Measurements from ENCODE around the gene FLRT1.

Gene FLRT1

DNA sequence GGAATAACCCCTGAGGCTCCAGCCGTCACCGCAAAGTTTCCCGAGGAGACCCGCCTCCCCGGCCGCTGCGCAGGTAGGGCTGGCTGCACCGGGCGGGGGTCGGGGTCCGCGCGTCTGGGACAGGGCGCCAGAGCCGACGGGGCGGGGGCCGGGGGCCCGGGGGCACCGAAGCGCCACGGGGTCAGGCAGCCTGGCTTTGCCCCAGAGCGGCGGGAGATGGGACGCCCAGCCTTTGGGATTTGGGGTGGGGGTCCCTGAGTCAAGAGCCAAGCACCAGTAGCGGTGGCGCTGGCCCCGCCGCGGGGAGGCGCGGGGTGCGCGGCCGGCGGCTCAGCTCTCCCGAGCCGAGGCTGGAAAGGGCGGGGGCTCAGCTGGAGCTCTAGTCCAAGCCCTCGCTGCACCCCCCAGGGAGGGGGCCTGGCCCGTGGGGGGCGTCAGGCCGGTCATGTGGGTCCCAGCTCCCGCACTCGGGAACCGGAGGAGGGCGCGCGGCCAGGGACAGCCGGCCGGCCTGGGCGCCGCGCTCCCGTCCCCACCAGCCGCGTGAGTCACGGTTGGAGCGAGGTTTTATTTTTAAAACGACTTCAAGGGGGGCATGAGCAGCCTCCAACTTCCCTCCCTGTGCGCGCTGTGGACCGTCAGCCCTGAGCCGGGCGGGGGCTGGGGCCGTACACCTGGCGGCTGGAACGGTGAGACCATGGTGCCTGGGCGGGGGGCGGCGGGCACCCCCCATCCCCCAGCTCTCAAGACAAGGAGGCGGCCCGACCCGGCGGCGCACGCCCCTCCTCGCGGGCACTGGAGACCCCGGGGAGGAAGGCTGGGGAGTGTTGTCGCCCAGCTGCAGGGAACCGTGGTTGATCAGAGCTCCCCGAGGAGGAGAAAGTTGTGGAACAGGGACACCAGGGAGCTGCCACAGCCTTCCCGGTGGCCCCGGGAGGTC lies 626 bp downstream of the FLRT1 start:
- 0 out of 2 replicates have a peak, but pooled peaks cover 2% of the 10 kb centered on the region for H3K4me1 ChIP-seq (ENCODE audit: control insufficient read depth, insufficient read depth, low read length)
- no peaks in the 10 kb centered on the region for H3K9me3 ChIP-seq (ENCODE audit: control insufficient read depth, insufficient read depth, low read length)
- no peak for DNase-seq (ENCODE audit: low read depth, low spot score)
- WGBS (ENCODE audit: insufficient coverage, insufficient read length), result no CpG with 5 or more reads among the region's 85 CpGs
- no peak overlapping the region for H3K27ac ChIP-seq (ENCODE audit: low read length)
- H3K36me3 ChIP-seq (ENCODE audit: control insufficient read depth, insufficient read depth, low read length), result no peaks in the 10 kb centered on the region
- peaks cover 52% of the 10 kb centered on the region for H3K27me3 ChIP-seq (ENCODE audit: control insufficient read depth, insufficient read depth, low read length)
- H3K4me3 ChIP-seq (ENCODE audit: low read length), result peak overlapping the region; percentile 16; the same call in 1 of the 2 replicates

GRCh38 chr11:64037027-64037634 lies 1.4 kb downstream of the FLRT1 start:
- Histone ChIP-seq H3K27ac (ENCODE audit: low read length) (no peak overlapping the region), H3K27me3 (ENCODE audit: control insufficient read depth, insufficient read depth, low read length) (peaks cover 51% of the 10 kb centered on the region), H3K4me3 (ENCODE audit: low read length) (no peak overlapping the region), H3K9me3 (ENCODE audit: control insufficient read depth, insufficient read depth, low read length) (no peaks in the 10 kb centered on the region), H3K4me1 (ENCODE audit: control insufficient read depth, insufficient read depth, low read length) (peaks cover 2% of the 10 kb centered on the region; the same call in 1 of the 2 replicates), H3K36me3 (ENCODE audit: control insufficient read depth, insufficient read depth, low read length) (no peaks in the 10 kb centered on the region)
- no peak for DNase-seq (ENCODE audit: low read depth, low spot score)
- no CpG with 5 or more reads among the region's 23 CpGs for WGBS (ENCODE audit: insufficient coverage, insufficient read length)

- Histone ChIP-seq H3K4me1 (ENCODE audit: control insufficient read depth, insufficient read depth, low read length) (peaks cover 2% of the 10 kb centered on the region; the same call in 1 of the 2 replicates), H3K36me3 (ENCODE audit: control insufficient read depth, insufficient read depth, low read length) (no peaks in the 10 kb centered on the region), H3K27me3 (ENCODE audit: control insufficient read depth, insufficient read depth, low read length) (peaks cover 48% of the 10 kb centered on the region), H3K27ac (ENCODE audit: low read length) (no peak overlapping the region), H3K4me3 (ENCODE audit: low read length) (no peak overlapping the region), H3K9me3 (ENCODE audit: control insufficient read depth, insufficient read depth, low read length) (no peaks in the 10 kb centered on the region)
- no CpG with 5 or more reads among the region's 4 CpGs for WGBS (ENCODE audit: insufficient coverage, insufficient read length)
- no peak for DNase-seq (ENCODE audit: low read depth, low spot score)
Observed at GRCh38 chr11:64038500-64038899, 2.8 kb downstream of the FLRT1 start.

GRCh38 chr11:64039012-64039665 lies 3.4 kb downstream of the FLRT1 start:
- no CpG with 5 or more reads among the region's 16 CpGs for WGBS (ENCODE audit: insufficient coverage, insufficient read length)
- H3K4me1 ChIP-seq (ENCODE audit: control insufficient read depth, insufficient read depth, low read length), result peaks cover 2% of the 10 kb centered on the region; the same call in 1 of the 2 replicates

DNA sequence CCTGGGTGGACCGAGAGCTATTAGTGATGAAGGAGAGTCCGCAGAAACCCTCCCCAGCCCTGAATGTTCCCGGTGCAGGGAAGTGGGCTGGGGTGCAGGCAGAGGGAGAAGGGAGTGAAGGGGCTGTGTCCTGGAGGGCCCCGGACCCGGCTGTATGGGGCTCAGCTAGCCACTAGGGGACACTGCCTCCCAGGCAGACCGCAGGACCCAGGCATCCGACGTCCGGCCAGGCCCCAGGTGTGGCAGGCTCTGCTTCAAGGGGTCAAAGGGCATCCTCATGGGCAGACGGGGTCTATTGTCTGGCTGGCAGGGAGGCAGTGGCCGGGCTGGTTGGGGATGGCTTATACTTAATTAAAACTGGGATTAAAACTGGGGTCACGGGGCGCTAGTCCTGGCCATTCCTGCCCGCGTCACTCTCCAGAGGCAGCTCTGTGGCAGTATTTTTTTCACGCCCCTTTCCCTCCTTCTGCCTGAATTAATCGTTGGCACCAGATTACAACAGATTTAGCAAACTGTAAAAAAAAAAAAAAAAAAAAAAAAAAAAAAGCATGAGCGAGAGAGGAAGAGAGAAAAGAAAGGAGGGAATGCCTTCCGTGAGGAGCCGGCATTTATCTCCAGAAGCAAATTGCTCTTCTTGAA lies 5.1 kb downstream of the FLRT1 start:
- Histone ChIP-seq H3K9me3 (ENCODE audit: control insufficient read depth, insufficient read depth, low read length) (no peaks in the 10 kb centered on the region), H3K27me3 (ENCODE audit: control insufficient read depth, insufficient read depth, low read length) (peaks cover 43% of the 10 kb centered on the region), H3K4me1 (ENCODE audit: control insufficient read depth, insufficient read depth, low read length) (no peaks in the 10 kb centered on the region; the same call in 1 of the 2 replicates), H3K4me3 (ENCODE audit: low read length) (no peak overlapping the region), H3K27ac (ENCODE audit: low read length) (no peak overlapping the region), H3K36me3 (ENCODE audit: control insufficient read depth, insufficient read depth, low read length) (no peaks in the 10 kb centered on the region)
- no peak for DNase-seq (ENCODE audit: low read depth, low spot score)
- no CpG with 5 or more reads among the region's 20 CpGs for WGBS (ENCODE audit: insufficient coverage, insufficient read length)

More at GRCh38 chr11:64039012-64039665, 3.4 kb downstream of the FLRT1 start:
- no peak overlapping the region for H3K4me3 ChIP-seq (ENCODE audit: low read length)
- H3K36me3 ChIP-seq (ENCODE audit: control insufficient read depth, insufficient read depth, low read length), result no peaks in the 10 kb centered on the region
- no peak overlapping the region for H3K27ac ChIP-seq (ENCODE audit: low read length)
- peaks cover 47% of the 10 kb centered on the region for H3K27me3 ChIP-seq (ENCODE audit: control insufficient read depth, insufficient read depth, low read length)
- no peaks in the 10 kb centered on the region for H3K9me3 ChIP-seq (ENCODE audit: control insufficient read depth, insufficient read depth, low read length)
- no peak for DNase-seq (ENCODE audit: low read depth, low spot score)

- H3K27ac ChIP-seq (ENCODE audit: low read length), result no peak overlapping the region
- H3K4me3 ChIP-seq (ENCODE audit: low read length), result no peak overlapping the region
- H3K9me3 ChIP-seq (ENCODE audit: control insufficient read depth, insufficient read depth, low read length), result no peaks in the 10 kb centered on the region
- H3K36me3 ChIP-seq (ENCODE audit: control insufficient read depth, insufficient read depth, low read length), result no peaks in the 10 kb centered on the region
- WGBS (ENCODE audit: insufficient coverage, insufficient read length), result no CpG with 5 or more reads among the region's 9 CpGs
- no peak for DNase-seq (ENCODE audit: low read depth, low spot score)
- peaks cover 39% of the 10 kb centered on the region for H3K27me3 ChIP-seq (ENCODE audit: control insufficient read depth, insufficient read depth, low read length)
- H3K4me1 ChIP-seq (ENCODE audit: control insufficient read depth, insufficient read depth, low read length), result no peaks in the 10 kb centered on the region; the same call in 1 of the 2 replicates
Observed at GRCh38 chr11:64041846-64042245, 6.1 kb downstream of the FLRT1 start.

DNA sequence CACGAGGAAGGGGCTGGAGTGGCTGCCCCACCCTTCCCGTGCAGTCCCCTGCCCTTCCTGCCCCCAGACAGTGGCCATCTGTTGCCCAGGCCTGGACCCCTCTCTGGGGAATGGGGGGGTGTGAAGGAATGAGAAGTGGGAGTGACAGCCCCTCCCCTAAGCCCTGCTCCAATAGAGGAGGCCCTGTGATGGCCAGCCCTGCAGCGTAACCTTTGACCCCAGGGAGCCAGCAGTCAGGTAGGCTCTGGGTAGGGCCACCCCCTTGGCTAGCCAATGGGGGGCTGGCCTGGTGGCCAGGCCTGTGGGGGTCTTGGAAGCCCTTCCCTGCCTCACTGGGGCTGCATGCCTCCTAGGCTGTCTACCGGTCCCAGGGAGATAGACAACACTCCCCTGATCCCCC lies 6.6 kb downstream of the FLRT1 start:
- H3K27me3 ChIP-seq (ENCODE audit: control insufficient read depth, insufficient read depth, low read length), result peaks cover 34% of the 10 kb centered on the region

GRCh38 chr11:64043545-64043944 lies 7.8 kb downstream of the FLRT1 start:
- no CpG with 5 or more reads among the region's 5 CpGs for WGBS (ENCODE audit: insufficient coverage, insufficient read length)
- Histone ChIP-seq H3K36me3 (ENCODE audit: control insufficient read depth, insufficient read depth, low read length) (no peaks in the 10 kb centered on the region), H3K9me3 (ENCODE audit: control insufficient read depth, insufficient read depth, low read length) (no peaks in the 10 kb centered on the region), H3K27me3 (ENCODE audit: control insufficient read depth, insufficient read depth, low read length) (peaks cover 22% of the 10 kb centered on the region), H3K4me3 (ENCODE audit: low read length) (no peak overlapping the region), H3K27ac (ENCODE audit: low read length) (no peak overlapping the region), H3K4me1 (ENCODE audit: control insufficient read depth, insufficient read depth, low read length) (no peaks in the 10 kb centered on the region; the same call in 1 of the 2 replicates)
- DNase-seq (ENCODE audit: low read depth, low spot score), result no peak

More for the DNA sequence above, 6.6 kb downstream of the FLRT1 start:
- no peak overlapping the region for H3K27ac ChIP-seq (ENCODE audit: low read length)
- no peak for DNase-seq (ENCODE audit: low read depth, low spot score)
- H3K9me3 ChIP-seq (ENCODE audit: control insufficient read depth, insufficient read depth, low read length), result no peaks in the 10 kb centered on the region
- no peak overlapping the region for H3K4me3 ChIP-seq (ENCODE audit: low read length)
- no peaks in the 10 kb centered on the region; the same call in 1 of the 2 replicates for H3K4me1 ChIP-seq (ENCODE audit: control insufficient read depth, insufficient read depth, low read length)
- WGBS (ENCODE audit: insufficient coverage, insufficient read length), result no CpG with 5 or more reads among the region's 4 CpGs
- no peaks in the 10 kb centered on the region for H3K36me3 ChIP-seq (ENCODE audit: control insufficient read depth, insufficient read depth, low read length)

GRCh38 chr11:64044730-64045393 lies 9.1 kb downstream of the FLRT1 start:
- Histone ChIP-seq H3K4me1 (ENCODE audit: control insufficient read depth, insufficient read depth, low read length) (no peaks in the 10 kb centered on the region; the same call in 1 of the 2 replicates), H3K27ac (ENCODE audit: low read length) (no peak overlapping the region), H3K4me3 (ENCODE audit: low read length) (no peak overlapping the region), H3K36me3 (ENCODE audit: control insufficient read depth, insufficient read depth, low read length) (no peaks in the 10 kb centered on the region), H3K27me3 (ENCODE audit: control insufficient read depth, insufficient read depth, low read length) (peaks cover 14% of the 10 kb centered on the region; the same call in 1 of the 2 replicates), H3K9me3 (ENCODE audit: control insufficient read depth, insufficient read depth, low read length) (no peaks in the 10 kb centered on the region)
- no peak for DNase-seq (ENCODE audit: low read depth, low spot score)
- no CpG with 5 or more reads among the region's 18 CpGs for WGBS (ENCODE audit: insufficient coverage, insufficient read length)

Data from iPS DF 6.9 (cell line).